DOHH2 (cell line): ENCODE measurements around the gene PRADC1.

Source experiments
- EZH2phosphoT487 ChIP-seq: fragments of 200-600 bp; sonication (generic); IDR thresholded peaks from 2 replicates; pipeline ENCODE4 v1.6.1; 2017; ENCODE audit warnings: borderline replicate concordance, mild to moderate bottlenecking, antibody characterized with exemption, low read length, moderate library complexity, mixed read lengths
- TF ChIP-seq, protein P1 (sequence below): fragments of 200-600 bp; sonication (generic); IDR thresholded peaks from one replicate; pipeline ENCODE4 v1.5.1; 2014; ENCODE audit warnings: antibody characterized with exemption, mild to moderate bottlenecking, low read depth, low read length; ENCODE audit not compliant: poor library complexity, severe bottlenecking

- TF ChIP-seq, protein P1, sequence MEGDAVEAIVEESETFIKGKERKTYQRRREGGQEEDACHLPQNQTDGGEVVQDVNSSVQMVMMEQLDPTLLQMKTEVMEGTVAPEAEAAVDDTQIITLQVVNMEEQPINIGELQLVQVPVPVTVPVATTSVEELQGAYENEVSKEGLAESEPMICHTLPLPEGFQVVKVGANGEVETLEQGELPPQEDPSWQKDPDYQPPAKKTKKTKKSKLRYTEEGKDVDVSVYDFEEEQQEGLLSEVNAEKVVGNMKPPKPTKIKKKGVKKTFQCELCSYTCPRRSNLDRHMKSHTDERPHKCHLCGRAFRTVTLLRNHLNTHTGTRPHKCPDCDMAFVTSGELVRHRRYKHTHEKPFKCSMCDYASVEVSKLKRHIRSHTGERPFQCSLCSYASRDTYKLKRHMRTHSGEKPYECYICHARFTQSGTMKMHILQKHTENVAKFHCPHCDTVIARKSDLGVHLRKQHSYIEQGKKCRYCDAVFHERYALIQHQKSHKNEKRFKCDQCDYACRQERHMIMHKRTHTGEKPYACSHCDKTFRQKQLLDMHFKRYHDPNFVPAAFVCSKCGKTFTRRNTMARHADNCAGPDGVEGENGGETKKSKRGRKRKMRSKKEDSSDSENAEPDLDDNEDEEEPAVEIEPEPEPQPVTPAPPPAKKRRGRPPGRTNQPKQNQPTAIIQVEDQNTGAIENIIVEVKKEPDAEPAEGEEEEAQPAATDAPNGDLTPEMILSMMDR, result no peak
- no peak for TF ChIP-seq EZH2phosphoT487
Measured at GRCh38 chr2:73254343-73255006, 21.4 kb upstream of the PRADC1 start.
